ENCODE measurements around the gene TMBIM1.

TMBIM1 gene

DNA sequence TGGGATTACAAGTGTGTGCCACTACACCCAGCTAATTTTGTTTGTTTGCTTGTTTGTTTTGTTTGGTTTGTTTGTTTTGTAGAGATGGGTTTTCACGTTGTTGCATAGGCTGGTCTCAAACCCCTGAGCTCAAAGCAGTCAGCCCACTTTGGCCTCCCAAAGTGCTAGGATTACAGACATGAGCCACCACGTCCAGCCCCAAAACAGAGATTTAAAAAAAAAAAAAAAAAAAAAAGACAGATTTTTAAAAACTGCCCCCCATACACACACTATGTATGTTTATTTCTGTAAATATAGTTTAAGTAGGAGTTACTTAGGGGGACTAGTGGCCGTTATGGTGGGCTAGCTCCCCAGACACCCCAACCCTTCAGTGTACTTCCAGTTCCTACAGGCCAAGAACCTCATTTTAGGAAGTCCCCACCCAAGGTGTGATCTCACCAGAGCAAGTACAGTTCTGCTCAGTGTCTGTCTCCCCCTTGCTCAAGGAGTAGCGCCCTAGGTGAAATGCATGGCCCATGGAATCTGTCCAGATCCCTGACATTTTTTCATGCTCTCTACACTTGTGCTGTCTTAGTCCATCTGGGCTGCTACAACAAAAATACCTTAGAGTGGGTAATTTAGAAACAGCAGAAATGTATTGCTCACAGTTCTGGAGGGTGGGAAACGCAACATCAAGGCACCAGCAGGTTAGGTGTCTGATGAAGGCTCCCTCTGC lies 1.6 kb upstream of the TMBIM1 start:
- Mint-ChIP-seq H3K4me3 (peak overlapping the region in 1 of 2 donors; percentile 42), H3K27me3 (no peaks in the 10 kb centered on the region), H3K36me3 (ENCODE audit: insufficient read depth) (peaks cover 5% of the 10 kb centered on the region), H3K9me3 (no peaks in the 10 kb centered on the region), H3K27ac (peak overlapping the region in 1 of 2 donors; percentile 99), H3K4me1 (ENCODE audit: low read depth in 2 of 2) (peaks cover 34 to 40% of the 10 kb centered on the region in 2 donors)
- DNase-seq, result no peak
- no peak for ATAC-seq (replicated peaks)

DNA sequence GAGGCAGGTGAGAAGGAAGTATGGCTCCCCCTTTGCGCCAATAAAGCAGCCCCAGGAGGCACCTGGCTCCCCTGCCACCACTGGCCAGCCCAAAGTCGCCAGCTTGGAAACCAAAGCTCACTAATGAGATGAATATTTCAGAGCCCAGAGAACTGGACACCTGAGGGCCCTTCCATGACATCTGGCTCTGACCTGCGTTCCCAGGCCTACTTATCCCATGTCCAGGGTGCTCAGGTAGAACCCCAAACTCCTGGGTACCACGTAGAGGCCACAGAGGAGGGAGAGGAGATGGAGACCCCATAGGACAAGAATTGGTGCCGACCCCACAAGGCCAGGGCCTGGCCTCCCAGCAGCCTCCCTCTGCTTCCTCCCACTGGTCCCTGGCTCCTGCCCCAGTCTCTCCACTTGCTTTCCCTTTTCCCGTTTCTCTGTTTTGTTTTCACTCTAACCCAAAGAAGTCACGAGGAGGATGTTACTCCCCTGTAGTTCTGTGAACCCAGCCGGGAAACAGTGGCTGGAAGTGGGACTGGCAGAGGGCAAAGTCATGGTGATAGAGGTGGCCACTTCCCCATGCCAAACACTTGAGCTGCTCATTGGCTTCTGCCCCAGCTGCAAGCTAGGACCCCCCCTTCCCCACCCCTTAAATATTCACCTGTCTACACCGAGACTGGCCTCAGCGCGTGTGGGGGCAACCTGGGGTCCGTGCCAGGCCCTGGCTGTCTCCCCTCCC lies 820 bp downstream of the TMBIM1 start:
- Mint-ChIP-seq H3K27me3 (no peaks in the 10 kb centered on the region), H3K4me1 (ENCODE audit: low read depth in 2 of 2) (peaks cover 53 to 60% of the 10 kb centered on the region in 2 donors), H3K27ac (peak overlapping the region; percentile 99), H3K36me3 (ENCODE audit: insufficient read depth) (peaks cover 14% of the 10 kb centered on the region), H3K4me3 (peak overlapping the region; percentile 88 to 89), H3K9me3 (no peaks in the 10 kb centered on the region)
- DNase-seq (no peak), ATAC-seq (replicated peaks) (no peak)

DNA sequence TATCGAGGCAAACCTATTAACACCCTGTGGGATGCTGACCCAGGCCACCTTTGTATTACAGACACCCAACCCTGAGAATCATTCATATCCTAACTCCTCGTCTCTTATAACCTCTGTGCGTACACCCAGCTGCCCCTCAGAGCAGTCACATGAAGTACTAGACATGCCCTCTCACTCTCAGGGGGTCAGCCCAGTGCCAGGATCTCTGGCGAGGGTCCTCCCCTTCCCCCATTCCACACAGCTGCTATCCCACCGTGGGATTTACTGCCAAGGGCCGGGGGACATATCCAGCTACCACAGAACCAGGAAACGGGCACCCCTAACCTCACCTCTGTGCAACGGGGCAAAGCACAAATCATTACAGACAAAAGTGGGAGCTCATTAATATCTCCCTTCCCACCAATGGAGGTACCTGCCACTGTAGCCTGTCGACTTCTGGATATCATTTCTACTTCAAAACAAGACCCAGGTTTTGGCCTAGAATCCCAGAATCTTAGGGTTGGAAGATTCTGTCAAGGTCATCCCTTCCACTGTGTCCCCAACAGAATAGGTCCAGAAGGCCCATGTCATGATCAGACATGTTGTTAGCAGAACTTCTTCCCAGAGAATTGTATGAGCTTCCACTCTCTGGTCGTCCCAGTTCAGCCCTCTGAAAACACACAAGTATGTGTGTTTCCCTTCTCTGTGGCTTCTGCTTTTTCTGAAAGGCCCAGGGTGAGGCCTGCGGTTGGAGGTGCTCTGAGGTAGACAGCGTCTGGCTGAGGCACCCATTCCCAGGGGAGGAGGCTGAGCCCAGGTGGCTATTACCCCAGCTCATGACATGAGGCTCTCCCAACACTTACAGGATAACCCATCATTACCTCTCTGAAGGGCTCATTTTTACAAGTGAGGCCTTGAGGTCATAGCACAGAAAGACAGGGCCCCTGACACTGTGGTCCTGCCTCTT lies 1.7 kb downstream of the TMBIM1 start:
- H3K4me3 Mint-ChIP-seq, result peak overlapping the region; percentile 88 to 89
- peaks cover 21% of the 10 kb centered on the region for H3K36me3 Mint-ChIP-seq (ENCODE audit: insufficient read depth)
- ATAC-seq (replicated peaks), result peak; percentile 22
- H3K4me1 Mint-ChIP-seq (ENCODE audit: low read depth in 2 of 2), result peaks cover 62 to 69% of the 10 kb centered on the region in 2 donors
- H3K9me3 Mint-ChIP-seq, result no peaks in the 10 kb centered on the region
- H3K27me3 Mint-ChIP-seq, result no peaks in the 10 kb centered on the region
- DNase-seq, result peak; percentile 35 to 49 (median 39)
- peak overlapping the region; percentile 99 for H3K27ac Mint-ChIP-seq

DNA sequence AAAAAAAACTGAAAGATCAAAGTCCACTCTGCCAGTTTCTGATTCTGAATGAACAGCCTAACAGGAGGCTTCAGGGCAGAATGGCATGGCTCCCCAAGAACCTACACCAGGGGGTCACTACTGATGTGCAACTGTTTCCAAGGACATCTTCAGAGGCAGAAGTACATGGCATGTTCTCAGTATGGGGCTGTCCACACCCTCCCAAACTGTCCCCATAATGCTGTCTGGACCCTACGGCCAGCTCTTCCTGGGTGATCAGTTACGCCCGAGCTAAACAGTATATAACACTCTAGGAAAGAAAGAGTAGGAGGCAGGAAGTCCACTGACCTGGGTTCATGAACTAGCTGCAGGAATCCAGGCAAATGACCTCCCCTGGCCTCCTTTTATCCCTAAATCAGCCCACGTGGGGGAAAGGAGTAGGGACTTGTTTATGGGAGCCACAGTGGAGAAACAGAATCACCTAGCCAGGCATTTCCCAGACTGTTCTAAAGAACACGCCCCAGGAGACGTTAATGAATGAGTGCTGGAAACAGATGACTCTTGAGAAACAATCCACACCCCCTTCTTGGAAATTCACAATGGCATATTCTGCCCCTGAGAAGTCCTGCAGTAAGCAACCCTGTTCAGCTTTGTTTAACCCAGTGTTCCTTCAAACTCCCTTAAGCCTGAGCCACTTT lies 2.5 kb downstream of the TMBIM1 start:
- Mint-ChIP-seq H3K27me3 (no peaks in the 10 kb centered on the region), H3K9me3 (no peaks in the 10 kb centered on the region), H3K27ac (peak overlapping the region; percentile 99), H3K36me3 (ENCODE audit: insufficient read depth) (peaks cover 26% of the 10 kb centered on the region), H3K4me3 (peak overlapping the region; percentile 88 to 89), H3K4me1 (ENCODE audit: low read depth in 2 of 2) (peaks cover 70 to 74% of the 10 kb centered on the region in 2 donors)
- no peak for DNase-seq
- no peak for ATAC-seq (replicated peaks)

DNA sequence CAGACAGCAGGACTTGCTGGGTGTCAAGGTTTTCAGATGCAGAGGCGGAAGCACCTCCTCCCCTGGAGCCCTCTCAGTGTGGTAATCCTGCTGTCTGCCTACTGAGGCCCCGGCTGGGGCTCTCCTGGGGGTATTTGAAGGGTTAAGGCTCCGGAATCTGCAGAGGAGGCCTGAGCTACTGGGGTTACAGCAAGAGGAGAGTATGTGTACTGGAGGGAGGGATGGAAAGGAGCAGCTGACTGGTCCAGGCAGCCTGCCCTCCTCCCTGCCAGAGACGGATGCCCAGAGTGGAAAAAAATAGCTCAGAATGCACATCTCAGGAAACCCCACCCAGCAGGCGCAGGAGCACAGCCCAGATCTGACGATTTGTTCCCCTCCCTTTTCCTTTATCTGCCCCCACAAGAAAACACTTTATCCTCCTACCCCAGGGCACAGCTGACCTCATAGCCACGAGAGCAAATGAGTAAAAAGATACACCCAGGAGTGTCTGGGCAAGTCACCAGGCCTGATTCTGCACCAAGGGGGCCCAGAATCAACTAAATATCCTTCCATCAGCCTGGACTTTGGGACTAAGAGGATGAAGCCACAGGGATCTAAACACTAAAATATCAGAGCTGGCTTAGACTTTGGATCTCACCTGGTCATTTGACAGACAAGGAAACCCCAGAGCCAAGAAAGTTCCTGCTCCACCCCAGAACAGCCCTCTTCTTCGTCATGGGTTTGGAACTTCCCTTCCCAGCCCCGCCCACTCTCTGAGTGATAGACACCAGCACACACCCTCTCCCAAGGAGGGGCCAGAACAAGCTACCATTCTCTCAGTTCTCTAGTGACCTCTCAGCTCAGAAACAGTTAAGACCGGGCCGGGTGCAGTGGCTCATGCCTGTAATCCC lies 5.5 kb downstream of the TMBIM1 start:
- H3K4me1 Mint-ChIP-seq (ENCODE audit: low read depth in 2 of 2), result peaks cover 76 to 89% of the 10 kb centered on the region in 2 donors
- peaks cover 37% of the 10 kb centered on the region for H3K36me3 Mint-ChIP-seq (ENCODE audit: insufficient read depth)
- H3K27ac Mint-ChIP-seq, result peak overlapping the region; percentile 99
- no peaks in the 10 kb centered on the region for H3K27me3 Mint-ChIP-seq
- peak; percentile 70 for ATAC-seq (replicated peaks)
- no peaks in the 10 kb centered on the region for H3K9me3 Mint-ChIP-seq
- peak overlapping the region; percentile 91 for H3K4me3 Mint-ChIP-seq
- peak; percentile 77 to 85 (median 80) for DNase-seq

DNA sequence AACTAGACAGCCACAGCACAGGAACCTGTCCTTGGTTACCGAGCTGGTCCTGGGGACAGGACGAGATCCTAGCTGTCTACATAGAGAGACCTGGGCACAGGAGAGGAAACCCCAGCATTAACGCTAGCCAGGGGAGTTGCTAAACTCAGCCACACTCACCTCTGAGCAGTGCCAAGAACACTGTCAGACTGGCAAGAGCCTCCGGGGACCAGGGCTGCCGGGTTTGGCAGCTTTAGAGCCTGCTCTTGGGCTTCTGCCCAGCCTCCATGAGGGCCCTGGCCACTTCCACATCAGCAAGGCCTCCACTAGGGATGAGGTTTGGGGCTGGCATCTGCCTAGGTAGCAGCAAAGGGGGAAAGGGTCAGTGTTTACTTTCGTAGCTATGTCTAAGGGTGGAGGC lies 6.7 kb downstream of the TMBIM1 start:
- DNase-seq, result peak; percentile 20 to 48 (median 33)
- ATAC-seq (replicated peaks), result peak; percentile 14
- H3K27ac Mint-ChIP-seq, result peak overlapping the region; percentile 99

DNA sequence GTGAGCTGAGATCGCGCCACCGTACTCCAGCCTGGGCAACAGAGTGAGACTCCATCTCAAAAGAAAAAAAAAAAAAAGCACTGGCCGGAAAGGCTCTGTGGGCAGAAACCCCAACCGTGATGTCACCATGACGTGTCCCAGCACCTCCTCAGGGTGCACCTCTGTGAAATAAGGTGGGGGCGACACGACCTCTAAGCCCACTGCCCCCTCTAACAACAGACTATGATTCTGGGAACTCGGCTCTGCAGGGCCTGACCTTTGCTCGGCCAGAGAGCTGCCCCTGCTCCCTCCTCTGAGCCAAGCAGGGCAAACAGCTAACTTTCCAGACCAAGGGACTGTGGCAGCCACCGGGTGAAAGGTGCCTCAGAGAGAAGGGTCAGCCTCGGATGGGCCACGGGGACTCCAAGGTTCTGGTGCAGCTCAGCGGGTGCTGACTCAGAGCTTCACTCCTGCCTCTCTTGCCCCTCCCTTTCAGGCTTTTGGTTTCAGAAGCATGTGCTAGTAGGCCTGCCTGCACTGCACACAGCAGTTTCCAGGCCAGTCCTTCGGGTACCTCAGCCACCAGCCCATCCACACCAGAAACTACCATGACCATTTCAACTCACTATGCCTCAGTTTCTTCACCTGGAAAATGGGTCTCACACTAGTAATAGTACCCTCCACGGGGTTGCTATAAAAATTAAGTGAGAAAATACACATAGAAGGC lies 8.0 kb downstream of the TMBIM1 start:
- H3K27ac Mint-ChIP-seq, result peak overlapping the region; percentile 99
- H3K4me3 Mint-ChIP-seq, result peak overlapping the region; percentile 91
- H3K9me3 Mint-ChIP-seq, result no peaks in the 10 kb centered on the region
- H3K36me3 Mint-ChIP-seq (ENCODE audit: insufficient read depth), result peaks cover 53% of the 10 kb centered on the region
- DNase-seq, result peak; percentile 54 to 59 (median 58)
- H3K27me3 Mint-ChIP-seq, result no peaks in the 10 kb centered on the region
- ATAC-seq (replicated peaks), result peak; percentile 39
- H3K4me1 Mint-ChIP-seq (ENCODE audit: low read depth in 2 of 2), result peaks cover 63 to 74% of the 10 kb centered on the region in 2 donors

More for the DNA sequence above, 6.7 kb downstream of the TMBIM1 start:
- Mint-ChIP-seq H3K27me3 (no peaks in the 10 kb centered on the region), H3K4me3 (peak overlapping the region; percentile 91), H3K36me3 (ENCODE audit: insufficient read depth) (peaks cover 44% of the 10 kb centered on the region), H3K4me1 (ENCODE audit: low read depth in 2 of 2) (peaks cover 64 to 77% of the 10 kb centered on the region in 2 donors), H3K9me3 (no peaks in the 10 kb centered on the region)

DNA sequence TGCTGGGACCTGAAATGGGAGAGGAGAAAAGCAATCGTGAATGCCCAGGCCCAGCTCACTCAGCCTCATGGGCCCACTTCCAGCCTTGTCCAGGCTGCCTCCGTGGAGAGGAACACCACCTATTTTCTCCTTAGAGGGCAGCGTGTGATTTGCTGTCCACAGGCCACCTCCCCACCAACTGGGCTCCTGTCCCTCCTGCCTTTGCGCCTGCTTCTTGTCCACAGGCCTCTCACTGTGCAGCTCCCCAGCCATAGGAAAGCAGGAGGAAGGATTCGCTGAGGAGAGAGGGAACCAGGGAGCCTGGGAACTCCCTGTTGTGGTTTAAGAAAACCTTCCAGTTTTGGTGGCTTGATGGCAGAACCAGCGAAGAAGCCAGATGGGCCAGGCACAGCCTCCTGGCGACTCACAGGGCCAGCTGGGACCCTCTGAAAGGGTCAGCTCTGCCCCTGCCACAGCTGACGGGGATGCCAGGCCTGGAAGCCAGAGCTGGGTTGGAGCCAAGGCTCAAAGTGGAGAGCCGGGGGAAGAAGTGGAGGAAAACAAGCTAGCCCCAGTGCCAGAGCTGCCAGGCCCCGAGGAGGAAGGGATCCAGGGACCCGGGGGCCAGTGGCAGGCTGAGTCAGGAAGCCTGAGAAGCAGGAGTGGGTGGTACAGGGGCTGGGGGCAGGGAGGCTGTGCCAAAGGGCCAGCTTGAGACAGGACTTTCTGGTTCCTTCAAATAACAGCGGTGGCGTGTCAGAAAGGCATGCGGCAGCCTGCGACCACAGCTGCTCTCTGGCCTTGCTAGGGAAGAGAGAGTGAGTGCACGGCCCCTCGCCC lies 9.9 kb downstream of the TMBIM1 start:
- Mint-ChIP-seq H3K36me3 (ENCODE audit: insufficient read depth) (peaks cover 58% of the 10 kb centered on the region), H3K27ac (peak overlapping the region; percentile 78 to 99), H3K4me3 (peak overlapping the region in 1 of 2 donors; percentile 63), H3K9me3 (no peaks in the 10 kb centered on the region), H3K4me1 (ENCODE audit: low read depth in 2 of 2) (peaks cover 50 to 60% of the 10 kb centered on the region in 2 donors), H3K27me3 (no peaks in the 10 kb centered on the region)
- no peak for ATAC-seq (replicated peaks)
- DNase-seq, result no peak

DNA sequence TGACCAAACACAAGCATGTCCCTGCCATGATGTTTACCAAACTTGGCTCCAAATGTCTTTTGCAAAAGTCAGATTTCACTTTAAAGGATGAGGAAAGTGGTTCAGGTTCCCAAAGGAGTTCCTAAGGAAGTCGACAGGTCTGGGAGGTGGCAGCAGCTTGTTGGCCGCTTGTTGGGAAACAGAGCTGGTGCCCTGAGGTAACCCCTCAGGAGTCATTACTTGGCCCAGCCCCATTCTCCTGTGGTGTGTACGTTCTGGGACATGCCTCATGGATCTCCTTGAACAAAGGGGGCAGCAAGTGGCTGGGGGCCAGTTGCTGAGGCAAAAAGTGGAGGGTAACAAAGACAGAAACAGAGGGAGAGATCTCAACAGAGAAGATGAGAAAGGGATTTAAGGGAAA lies 10.9 kb downstream of the TMBIM1 start:
- Mint-ChIP-seq H3K36me3 (ENCODE audit: insufficient read depth) (peaks cover 58% of the 10 kb centered on the region), H3K4me1 (ENCODE audit: low read depth in 2 of 2) (peaks cover 48 to 56% of the 10 kb centered on the region in 2 donors), H3K9me3 (no peaks in the 10 kb centered on the region), H3K4me3 (no peak overlapping the region), H3K27me3 (no peaks in the 10 kb centered on the region), H3K27ac (peak overlapping the region; percentile 84 to 99)
- ATAC-seq (replicated peaks) (no peak), DNase-seq (no peak)

DNA sequence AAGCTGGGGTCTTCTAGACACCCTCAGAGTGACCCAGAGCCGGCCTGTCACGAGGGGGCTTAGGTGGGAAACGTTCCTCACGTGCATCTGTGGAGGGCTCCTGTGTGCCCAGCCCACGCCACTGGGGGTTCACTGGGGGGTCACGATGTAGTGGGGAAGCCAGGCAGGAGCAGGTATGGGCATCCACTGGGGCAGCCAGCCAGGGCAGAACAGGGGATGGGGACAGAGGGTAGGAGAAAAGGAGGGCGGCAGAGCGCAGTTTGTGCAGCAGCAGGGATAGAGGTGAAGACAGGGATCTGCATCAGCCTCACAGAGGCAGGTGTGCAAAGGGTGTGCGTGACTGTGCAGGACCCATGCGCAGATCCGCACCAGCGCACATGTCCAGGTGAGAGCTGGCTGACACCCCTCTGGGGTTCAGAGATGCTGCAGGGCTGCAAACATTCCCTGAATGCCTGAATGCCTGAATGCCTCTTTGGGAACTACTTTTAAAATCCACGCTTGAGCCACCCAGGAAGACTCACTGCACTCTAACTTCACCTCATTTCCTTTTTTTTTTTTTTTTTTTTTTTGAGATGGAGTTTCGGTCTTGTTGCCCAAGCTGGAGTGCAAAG lies 11.9 kb downstream of the TMBIM1 start:
- H3K36me3 Mint-ChIP-seq (ENCODE audit: insufficient read depth), result peaks cover 61% of the 10 kb centered on the region
- no peaks in the 10 kb centered on the region for H3K27me3 Mint-ChIP-seq
- H3K27ac Mint-ChIP-seq, result peak overlapping the region; percentile 83 to 92
- ATAC-seq (replicated peaks) (no peak), DNase-seq (no peak)
- no peaks in the 10 kb centered on the region for H3K9me3 Mint-ChIP-seq
- no peak overlapping the region for H3K4me3 Mint-ChIP-seq
- peaks cover 37 to 46% of the 10 kb centered on the region in 2 donors for H3K4me1 Mint-ChIP-seq (ENCODE audit: low read depth in 2 of 2)
